Measurements from ENCODE around the gene CARNS1.

The CARNS1 gene

DNA sequence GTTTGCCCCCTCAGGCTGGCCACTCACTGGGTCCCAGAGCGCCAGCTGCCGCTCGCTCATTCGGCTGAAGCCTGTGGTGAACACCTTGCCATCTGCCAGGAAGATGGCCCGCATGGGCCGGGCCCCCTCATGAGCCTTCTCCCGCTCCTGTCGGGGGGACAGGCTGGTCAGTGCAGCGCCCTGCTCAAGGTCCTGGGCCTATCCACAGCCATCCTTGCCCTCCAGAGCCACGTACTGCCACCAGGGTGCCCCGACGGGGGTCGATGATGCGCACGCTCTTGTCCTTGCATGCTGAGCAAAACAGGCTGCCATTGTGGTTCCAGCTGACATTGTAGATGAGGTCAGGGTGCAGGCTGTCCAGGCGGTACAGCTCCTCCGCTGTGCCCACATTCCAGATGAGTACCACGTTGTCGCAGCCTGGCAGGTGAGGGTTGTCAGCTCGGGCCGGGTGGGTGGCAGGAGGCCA lies 25.7 kb downstream of the CARNS1 start:
- DNase-seq (ENCODE audit: low read depth in 2 of 2): no peak

DNA sequence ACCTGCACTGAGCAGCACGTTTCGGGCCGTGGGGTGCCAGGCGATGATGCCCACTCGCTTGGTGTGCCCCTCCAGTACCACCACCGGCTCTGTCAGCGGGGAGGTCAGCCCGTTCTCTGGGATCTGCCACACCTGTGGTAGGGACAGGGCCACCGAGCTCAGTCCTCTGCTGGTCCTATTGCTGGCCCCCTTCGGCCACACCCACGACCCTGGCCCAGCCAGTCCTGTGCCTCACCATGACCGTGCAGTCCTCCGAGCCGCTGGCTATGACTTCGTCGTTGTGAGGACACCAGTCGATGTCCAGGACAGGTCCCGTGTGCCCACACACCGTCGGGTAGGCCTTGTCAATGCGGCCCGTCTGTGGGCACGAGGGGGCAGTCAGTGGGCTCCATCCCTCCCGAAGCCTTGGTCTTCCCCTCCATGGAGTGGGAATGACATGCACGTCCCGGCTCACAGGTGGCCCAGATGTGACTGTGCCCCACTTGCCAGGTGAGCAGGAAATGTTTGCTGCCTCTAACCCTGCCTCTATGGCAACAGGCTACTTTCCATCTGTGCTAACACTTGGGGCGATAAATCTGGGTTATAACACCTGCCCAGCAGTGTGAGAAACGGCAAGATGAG lies 26.4 kb downstream of the CARNS1 start:
- no peak for DNase-seq (ENCODE audit: low read depth in 2 of 2)

DNA sequence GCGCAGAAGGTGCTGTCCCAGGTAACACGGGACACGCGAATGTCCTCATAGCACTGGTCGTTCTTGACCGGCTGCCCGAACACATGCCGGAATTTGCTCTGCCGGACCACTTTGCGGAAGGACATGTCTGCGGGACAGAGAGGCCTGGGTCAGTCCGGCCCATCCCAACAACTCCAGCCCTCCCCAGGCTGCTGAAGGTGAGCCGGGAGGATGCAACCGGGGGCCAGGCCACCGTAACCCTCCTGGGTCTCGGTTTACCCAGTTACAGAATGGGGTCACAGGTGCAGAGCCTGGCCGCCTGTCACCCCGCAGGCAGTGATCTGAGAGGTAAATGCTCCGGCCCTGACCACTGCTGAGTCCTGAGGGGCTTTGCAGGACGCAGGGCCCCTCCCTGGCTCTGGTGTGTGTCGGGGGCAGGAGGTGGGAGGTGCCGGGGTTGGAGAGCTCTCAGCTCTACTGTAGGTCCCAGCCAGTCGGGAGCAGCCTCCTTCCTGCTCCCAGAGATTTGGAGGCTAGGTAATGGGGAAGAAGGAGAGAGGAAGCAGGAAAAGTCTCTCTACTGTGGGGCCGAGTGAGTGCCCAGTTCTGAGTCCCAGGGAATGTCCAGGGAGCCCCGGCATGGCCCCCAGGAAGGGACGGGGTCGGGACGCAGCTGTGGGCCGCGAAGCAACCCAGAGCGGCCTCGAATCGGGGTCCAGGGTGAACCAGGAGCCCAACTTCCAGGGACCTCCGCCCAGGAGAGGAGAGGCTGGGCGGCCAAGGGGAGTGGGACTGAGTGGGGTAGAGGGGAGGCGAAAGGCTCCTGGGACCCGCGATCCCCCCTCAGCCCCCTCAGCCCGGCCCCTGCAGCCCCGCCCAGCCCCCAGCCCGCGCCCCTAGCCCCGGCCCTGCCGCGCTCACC lies 27.3 kb downstream of the CARNS1 start:
- DNase-seq (ENCODE audit: low read depth in 2 of 2): no peak

DNA sequence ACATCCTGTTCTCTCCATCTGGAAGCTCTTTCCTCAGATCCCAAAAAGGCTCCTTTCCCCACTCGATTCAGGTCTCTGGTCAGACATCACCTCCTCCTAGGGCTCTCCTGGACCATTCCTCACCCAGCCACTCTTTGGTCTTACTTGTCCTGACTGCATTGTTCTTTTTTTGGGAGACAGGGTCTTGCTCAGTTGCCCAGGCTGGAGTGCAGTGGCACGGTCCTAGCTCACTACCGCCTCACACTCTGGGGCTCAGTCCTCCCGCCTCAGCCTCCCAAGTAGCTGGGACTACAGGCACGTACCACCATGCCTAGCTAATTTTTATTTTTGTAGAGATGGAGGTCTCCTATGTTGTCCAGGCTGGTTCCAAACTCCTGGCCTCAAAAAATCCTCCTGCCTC lies 30.0 kb downstream of the CARNS1 start:
- DNase-seq (ENCODE audit: low read depth in 2 of 2): no peak

DNA sequence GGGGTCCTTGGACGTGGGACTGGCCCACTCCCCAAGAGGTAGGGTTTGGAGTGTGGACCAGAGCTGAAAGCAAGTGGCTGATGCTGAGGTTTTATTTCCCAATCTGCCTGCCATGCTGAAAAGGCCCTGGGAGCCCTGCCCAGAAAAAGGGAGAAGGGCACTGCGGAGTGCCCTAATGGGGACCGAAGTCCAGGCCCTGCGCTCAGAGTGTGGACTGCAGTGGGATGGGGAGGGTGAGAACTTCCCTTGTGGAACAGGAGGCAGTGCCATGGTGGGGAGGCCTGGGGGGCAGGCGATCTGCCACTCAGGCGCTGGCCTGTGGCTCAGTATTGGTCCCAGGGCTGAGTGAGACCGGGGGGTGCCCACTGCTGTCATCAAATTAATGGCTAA lies 32.7 kb downstream of the CARNS1 start:
- DNase-seq (ENCODE audit: low read depth in 2 of 2): no peak

DNA sequence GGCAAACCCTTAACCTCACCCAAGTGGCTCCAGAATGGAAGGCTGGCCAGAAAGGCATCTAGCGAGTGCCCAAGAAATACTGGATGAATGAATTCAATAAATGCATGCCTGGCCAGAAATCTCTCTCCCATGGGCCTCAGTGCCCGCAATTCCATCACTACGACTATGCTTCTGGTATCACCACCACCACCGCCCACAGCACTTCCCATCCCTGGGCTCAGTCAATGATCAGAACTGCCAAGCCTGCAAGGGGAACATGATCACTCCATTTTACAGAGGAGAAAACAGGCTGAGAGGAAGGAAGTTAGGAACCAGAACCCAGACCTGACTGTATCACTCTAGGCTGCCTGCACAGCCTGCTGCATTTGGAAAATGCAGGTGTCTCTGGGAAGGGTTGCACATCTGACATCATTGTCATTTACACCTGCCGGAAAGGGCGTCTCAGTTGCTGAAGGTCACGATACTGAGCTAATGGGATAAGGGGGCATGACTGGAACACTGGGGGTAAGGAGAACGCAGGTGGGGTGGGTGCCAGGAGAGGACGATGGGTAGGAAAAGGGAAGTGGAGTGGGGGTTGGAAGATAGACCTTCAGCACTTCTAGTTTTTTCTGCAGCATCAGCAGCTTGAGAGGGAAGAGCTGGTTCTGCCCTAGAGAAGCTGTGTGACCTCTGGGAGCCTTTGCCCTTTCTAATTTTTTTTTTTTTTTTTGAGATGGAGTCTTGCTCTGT lies 33.8 kb downstream of the CARNS1 start:
- DNase-seq (ENCODE audit: low read depth in 2 of 2): no peak

DNA sequence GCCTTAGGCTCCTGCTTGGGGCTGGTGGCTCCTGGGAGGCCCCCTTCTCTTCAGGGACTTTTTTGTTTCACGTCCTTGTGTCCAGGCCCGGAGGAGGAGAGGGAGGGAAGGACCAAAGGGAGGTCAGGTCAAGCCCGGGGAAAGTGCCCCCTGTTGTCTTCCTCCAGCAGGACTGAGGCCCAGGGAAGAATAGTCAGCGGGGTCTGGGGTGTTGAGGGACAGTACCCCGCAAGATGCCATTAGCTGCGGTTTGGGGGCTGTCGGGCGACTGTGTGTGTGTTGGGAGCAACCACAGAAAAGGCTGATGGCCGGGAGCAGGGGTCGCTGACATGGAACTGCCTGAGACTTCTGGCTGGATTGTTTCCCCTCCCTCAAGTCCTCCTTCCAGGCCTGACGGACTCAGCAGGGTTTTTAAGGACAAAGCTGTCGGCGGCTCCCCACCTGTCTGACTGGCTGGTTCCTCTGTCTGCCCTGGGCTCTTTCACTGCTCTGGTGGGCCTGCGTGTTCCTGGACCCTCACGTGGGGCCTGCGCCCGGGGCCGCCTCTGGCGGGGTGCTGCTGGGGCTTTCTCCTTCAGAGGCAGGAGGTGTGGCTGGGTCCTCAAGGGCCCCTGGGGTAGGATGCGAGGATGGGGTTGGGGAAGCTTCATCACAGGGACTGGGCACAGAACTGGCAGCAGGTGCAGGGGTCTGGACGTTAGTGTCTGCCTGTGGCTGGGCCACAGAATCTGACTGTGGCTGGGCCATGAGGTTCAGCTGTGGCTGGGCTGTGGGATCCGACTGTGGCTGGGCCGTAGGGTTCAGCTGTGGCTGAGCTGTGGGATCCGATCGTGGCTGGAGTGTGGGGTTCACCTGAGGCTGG lies 35.5 kb downstream of the CARNS1 start:
- DNase-seq (ENCODE audit: low read depth in 2 of 2): no peak

DNA sequence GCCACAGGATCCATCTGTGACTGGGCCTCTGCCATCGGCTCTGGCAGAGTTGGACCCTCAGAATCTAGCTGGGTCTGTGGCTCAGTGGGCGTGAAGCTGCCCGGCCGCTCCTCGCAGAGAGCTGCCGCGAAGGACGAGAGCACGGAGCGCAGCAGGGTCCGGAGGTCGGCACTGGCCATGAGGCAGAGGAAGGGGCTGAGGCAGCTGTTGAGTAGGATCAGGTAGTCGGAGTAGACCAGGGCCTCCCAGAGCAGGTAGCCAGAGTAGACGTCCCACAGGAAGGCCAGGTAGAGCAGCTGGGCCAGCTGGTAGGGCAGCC lies 36.1 kb downstream of the CARNS1 start:
- DNase-seq (ENCODE audit: low read depth in 2 of 2): no peak

DNA sequence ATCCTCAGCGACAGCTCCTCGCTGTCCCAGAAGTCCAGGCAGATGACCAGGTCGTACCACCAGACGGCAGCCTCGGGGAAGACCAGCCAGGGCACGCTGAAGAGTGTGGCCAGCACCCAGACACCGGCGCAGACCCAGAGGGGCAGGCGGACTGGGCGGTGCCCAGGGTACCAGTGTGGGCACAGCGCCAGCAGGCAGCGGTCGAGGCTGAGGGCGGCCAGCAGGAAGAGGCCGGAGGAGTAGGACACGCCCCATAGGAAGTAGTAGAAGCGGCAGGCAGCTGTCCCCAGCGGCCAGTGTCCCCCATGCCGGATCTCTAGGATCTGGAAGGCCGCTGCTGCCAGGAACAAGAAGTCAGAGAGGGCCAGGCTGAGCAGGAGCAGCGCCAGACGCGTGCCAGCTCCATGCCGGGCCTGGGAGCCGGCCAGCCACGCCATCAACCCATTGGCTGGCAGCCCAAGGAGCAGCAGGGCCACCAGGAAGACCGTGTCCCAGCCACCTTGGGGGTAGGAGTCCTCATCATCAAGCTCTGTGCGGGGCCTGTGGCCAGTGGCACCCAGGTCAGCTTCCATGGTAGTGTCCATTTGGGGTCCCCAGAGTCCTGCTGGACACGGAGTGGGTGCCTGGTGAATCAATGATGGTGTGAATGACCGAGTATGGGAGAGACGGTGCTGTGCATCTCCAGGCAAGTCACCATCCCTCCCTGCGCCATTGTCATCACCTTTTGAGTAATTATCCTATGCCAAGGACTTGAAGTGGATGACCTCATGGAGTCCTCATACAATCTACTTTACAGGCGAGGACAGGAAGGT lies 36.9 kb downstream of the CARNS1 start, which contains the start of gene GPR152:
Gene GPR152 (minus strand): TSS at position 589 of the 812 bp plus-strand sequence. CDS start 5 bp downstream, at position 584.
- no peak for DNase-seq (ENCODE audit: low read depth in 2 of 2)

DNA sequence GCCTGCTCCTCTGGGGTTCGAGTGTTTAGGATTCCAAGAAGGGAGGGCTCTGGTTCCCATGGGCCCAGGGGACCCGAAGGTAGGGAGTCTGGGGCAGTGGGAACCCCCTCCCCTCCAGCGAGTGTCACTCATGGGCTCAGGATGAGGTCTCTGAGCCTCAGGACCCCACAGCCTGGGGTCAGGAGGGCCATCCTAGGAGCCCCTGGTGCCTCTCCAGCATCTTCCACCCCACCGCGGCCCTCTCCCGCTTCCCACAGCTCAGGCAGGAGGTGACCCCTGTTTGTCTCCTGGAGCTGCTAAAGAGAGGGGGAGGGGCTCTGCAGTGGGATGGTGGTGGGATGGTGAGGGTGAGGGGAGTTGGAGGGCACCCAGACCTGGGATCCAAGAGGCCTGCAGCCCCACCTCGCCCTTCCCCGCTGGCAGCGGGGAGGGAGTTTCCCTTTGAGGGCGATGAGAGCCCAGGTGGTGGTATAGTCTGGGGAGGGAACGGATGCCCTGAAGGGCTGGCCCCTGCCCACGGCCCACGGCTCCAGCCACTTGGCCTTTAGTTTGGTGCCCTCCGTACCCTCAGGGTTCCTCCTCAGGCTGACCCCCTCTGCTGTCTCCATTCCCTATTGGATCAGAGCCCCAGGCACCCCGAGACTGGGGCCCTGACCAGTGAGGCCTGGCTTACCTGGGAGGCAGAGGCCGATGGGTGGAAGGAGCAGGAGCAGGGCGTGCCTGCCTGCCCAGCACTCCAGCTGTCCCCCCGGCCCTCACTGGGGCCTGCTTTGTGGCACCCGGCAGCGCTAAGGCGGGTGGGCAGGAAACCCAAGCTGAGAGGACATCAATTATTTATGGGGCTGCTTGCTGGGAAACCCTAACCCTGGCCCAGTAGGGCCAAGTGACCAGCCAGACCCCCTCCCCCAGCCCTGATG lies 38.6 kb downstream of the CARNS1 start:
- no peak for DNase-seq (ENCODE audit: low read depth in 2 of 2)

DNA sequence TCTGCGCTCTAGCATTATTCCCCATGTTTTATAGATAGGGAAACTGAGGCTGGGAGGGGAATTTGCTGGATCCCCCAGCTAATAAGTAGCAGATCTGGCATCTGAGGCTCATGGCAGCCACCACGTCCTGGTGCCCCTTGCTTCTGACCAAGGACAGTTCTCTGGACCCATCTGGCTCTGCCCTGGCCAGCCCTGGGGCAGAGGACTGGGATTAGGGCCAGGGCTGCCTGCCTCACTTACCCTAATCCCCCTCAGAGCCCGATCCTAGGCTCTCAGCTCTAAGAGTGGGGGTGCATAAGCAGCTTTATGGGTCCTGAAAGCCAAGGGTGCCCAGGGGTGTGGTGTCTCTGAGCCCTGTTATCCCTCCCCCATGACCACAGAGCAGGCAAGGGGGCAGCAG lies 39.6 kb downstream of the CARNS1 start, which contains the start of gene CABP4:
Gene CABP4 (plus strand): TSS at position 301 of the 400 bp plus-strand sequence. CDS start 70 bp downstream, at position 371.
- DNase-seq (ENCODE audit: low read depth in 2 of 2): no peak

DNA sequence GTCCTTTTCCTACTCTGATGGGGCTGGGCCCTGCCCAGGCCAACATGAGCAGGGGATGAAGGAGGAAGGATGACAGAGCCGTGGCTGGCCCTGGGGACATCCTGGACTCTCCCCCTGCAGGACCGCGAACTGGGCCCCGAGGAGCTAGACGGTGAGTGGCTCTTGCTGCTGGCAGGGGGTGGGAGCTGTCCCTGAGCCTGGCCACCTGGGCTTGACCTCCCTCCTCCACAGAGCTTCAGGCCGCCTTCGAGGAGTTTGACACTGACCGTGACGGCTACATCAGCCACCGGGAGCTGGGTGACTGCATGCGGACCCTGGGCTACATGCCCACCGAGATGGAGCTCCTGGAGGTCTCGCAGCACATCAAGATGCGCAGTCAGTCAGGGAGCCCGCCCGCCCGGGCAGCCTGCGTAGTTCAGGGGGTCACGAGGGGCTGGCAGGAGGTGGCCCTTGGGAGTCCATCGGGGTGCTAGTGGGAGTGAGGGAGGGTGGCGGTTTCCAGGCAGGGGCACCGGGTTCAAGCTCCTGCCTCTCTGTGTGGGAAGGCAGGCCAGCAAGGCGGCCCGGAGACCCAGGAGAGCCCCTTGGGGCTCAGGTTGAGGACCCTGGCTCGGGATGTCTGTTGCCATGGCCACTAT lies 40.7 kb downstream of the CARNS1 start:
- no peak for DNase-seq (ENCODE audit: low read depth in 2 of 2)

DNA sequence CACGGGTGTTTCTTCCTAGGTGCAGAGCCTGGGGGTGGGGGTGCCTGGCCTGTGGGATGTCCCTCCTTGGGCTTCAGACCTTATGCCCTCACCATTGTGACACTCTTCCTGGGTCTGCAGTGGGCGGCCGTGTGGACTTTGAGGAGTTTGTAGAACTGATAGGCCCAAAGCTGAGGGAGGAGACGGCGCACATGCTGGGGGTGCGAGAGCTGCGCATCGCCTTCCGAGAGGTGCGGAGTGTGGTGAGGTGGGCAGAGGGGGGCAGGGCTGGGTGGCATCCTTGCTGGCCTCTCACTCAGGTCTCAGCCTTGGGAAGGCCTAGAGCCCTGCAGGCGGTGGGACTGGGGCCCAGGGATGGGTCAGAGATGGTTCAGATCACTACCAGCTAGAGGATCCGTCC lies 42.0 kb downstream of the CARNS1 start:
- DNase-seq (ENCODE audit: low read depth in 2 of 2): no peak

DNA sequence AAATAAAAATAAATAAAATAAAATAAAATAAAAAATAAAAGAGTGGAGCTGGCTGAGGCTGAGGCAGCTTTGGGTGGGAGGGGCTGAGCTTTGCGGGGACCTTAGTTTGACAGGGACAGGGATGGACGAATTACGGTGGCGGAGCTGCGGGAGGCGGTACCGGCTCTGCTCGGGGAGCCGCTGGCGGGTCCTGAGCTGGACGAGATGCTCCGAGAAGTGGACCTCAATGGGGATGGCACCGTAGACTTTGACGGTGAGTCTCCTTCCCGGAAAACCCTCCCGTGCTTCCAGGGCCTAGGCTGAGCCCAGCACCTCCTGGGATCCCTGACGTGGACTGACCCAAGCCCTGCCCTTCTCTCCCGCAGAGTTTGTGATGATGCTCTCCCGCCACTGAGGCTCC lies 42.8 kb downstream of the CARNS1 start:
- no peak for DNase-seq (ENCODE audit: low read depth in 2 of 2)

DNA sequence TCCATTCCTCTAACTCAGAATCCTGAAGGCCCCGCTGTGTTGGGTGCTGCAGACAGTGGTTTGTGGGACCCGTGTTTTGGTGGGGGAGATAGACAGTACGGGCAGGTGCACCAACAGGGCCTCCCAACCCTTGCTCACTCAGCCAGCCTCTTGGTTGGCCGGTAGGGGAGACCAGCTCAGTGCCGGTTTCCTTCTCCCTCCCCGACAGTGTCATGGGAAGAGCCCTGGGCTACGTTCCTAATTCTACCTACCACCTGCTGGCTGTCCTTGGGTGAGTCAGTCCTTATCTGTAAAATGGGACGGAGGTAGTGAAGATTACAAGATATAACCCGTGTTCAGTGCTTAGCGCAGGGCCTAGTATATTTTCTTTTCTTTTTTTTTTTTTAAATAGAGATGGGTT lies 47.7 kb downstream of the CARNS1 start:
- no peak for DNase-seq (ENCODE audit: low read depth in 2 of 2)

DNA sequence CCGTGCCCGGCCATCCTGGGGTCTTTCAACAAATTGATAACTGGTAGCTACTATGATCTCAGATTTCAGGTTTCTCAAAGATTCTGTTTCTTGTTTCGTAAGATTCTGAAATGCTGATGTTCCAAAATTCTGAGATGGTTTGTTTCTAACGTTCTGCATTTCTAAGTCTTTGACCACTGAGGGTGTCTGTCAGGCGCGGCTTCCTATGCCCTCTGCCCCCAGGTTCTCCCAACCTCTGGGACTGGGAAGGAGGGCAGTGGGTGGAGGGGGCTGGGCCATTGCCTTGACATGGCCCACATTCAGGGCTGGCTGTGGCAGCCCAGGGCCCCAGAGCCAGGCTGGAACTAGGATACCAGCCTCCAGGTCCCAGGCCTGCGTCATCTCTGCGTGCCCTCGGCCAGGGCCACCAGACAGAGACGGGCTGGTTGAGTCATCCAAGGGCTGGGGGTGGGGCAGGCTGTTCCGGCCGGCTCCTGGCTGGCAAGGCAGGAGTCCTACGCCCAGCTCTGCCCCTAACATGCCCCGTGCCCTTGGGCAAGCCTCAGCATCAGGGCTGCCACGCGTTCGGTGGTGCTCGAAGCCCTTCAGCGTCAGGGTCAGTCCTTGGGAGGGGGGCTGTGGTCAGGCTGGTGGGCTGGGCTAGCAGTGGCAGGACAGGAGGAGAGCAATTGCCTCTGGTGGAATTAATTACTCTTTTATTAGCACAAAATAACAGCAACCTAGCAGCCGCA lies 48.4 kb downstream of the CARNS1 start:
- no peak for DNase-seq (ENCODE audit: low read depth in 2 of 2)

DNA sequence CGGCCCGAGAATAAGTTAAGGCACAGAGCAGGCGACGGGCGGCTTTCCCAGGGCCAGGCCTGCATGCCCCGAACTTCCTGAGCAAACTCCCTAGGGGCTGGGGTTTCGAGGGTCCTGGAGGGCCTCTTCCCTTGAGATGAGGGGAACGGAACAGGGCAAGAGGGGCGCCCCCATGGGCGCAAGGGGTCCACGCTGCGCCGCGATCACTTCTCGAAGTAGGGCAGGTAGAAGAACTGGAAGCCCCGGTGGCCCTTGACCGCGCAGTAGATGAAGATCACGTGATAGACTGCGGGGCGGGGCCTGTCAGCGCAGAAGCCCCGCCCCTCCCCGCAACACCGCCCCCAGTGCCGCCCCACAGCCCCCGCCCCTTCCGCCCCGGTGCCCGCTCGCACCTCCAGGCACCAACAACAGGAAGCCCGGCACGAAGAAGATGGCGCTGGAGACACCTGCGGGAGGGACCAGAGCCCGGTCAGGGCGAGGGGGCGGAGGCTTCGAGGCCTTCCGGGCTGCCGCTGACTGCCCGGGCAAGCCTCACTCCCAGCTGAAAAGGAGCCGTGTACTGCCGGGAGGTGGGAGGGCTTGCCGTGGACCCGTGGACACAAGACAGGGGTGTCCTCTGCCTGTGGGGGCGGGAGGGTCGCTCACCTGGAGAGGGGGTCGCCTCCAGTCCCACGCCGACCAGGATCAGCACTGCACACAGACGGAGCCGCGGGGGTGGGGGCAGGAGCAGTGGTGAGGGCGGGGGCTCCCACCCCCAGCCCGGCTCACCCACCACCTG lies 49.1 kb downstream of the CARNS1 start:
- DNase-seq (ENCODE audit: low read depth in 2 of 2): peak; percentile 82 to 86

DNA sequence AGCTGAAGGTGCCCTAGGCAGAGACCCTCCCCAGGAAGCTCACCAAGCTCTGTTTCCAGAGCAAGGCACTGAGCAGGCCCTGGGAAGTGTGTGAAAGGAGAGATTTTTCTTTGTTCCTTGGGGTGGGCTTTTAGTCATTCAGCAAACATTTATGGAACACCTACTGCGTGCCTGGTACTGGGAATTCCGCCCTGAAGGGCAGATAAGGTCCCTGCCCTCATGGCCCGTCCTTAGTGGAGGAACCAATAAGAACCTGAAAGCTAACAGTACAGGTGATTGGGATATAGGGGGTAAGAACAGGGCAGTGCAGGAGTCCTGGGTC lies 49.7 kb downstream of the CARNS1 start:
- DNase-seq (ENCODE audit: low read depth in 2 of 2): no peak
